Stimulated activated CD8-positive, alpha-beta memory T cell treated with anti-CD3 and anti-CD28 coated beads, Interleukin-7, amount 100 ng/mL, for 4 hours (primary cell): Measurements from ENCODE around the gene OTUD4.
A peak's percentile ranks its signal among the peaks of the same experiment; 100 is the strongest.

ENCODE experiments used
- DNase-seq, 2 donors: peaks; one replicate each; pipeline ENCODE4 v3.0.0-alpha.2; 2020; ENCODE audit warnings: low read depth in 2 of 2

The OTUD4 gene

DNA sequence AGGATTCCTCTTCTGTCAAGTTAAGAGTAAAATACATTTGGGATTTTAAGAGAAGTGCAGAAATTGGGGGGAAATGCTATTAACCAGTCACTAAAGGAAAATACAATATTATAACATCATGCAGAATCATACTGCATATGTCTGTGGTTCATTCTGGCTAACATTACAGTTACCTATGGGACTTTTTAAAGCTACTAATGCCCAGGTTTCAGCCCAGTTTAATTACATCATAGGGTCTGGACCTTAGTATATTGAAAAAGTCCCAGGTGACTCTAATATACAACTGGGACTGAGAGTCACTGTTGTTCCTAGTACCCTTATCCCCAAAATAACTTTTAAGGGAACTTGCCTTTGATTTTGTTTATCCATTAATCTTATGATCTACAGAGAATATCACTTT is 72.3 kb downstream of the OTUD4 start:
- DNase-seq = no peak

DNA sequence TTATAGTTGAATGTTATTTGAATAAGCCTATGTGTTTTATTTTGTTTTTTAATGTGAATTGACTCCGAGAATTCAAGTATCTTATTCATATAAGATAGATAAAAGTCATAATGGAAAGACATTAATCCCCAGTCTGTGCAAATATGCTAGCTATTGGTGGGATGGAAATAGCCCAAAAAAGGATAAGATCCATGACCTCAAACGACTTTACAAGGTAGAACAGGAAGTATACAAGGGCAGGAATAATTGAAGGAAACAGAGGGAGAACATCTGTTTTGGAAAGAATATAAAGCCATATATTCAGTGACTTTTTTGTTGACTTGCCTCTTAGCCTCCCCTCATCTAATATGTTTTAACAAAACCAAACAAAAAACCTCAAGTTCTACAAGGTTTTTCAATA is 73.3 kb downstream of the OTUD4 start:
- DNase-seq = no peak

DNA sequence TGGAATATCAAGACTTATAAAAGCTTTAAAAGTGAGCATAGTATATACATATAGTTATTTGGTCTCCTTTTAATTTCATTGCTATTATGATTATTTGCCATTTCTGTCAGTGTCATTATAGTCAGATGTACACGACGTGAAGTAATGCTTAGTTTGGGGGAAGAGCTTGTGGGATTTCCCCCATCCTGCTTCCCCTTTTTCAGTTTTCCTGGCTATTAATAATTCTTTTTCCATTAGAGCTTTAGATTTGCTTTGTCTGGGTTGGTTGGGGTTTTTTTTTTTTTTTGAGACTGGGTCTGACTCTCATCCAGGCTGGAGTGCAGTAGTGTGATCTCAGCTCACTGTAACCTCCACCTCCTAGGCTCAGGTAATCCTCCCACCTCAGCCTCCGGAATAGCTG is 76.9 kb downstream of the OTUD4 start:
- no peak for DNase-seq

DNA sequence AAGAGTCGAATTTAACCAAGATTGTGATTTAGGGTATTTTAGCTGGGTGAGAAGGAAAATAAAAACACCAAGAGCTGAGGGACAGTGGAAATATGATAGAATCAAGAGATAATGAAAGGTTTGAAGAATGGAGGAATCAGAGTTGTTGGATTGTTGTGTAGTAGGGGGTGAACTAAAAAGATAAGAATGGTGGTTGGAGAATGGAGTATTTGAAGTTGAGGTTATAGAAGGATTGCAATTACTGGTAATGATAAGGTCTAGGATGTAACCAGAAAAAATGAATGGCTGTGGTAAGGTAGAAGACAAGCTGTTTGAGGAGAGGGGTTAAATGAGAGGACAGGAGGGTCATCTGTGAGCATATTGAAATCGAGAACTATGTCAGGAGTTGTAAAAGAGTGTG is 77.8 kb downstream of the OTUD4 start:
- no peak for DNase-seq

DNA sequence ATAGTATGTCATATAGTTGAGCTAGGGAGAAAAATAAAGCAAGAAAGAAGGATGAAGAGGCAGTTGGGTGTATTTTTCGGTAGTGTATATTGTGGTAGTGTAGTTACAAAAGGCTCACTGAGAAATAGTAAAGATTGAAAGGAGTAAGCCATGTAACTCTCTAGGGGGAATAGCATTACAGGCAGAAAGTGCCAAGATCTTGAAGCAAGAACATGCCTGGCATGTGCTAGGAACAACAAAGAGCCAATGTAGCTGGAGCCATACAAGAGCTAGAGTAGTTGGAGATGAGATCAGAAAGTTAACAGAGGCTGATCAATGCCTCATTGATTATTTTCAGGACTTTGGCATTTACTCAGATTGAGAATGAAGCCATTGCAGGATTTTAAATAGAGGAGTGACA is 79.3 kb downstream of the OTUD4 start:
- no peak for DNase-seq

DNA sequence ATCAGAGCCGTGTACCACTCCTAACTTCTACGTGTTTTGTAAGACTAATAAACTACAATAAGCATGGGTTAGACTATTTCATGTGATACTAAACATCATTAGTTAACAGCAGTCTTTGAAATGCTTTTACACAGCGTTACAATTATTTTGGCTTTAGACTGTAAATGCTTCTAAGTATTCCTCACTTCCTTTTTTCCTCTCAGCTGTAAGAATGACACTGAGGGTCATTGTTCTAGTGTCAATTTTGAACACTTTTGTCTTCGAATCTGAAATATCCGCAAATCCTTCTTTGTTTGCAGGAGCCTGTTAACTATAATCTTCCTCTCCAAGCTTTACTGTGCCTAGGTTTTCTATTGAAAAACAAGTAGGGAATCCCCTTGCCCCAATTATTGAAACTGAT is 80.7 kb downstream of the OTUD4 start:
- DNase-seq = no peak

DNA sequence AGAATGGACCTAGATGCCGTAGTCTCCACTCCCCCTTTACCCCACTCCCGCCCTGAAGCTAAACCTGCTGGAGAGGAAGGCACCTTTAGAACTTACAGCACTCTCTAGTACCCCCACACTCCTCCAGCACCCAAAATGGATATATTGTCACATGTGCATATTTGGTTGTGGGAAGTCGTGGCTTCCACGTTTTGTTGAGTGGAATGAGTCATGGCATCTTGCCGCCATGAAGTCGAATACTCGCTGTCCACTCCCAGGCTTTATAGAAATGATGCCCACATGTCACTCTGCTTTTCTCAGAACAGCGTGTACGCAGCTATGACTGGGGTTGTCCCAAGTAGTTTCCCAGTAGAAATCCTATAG is 81.7 kb downstream of the OTUD4 start:
- DNase-seq = peak; percentile 27 to 46

DNA sequence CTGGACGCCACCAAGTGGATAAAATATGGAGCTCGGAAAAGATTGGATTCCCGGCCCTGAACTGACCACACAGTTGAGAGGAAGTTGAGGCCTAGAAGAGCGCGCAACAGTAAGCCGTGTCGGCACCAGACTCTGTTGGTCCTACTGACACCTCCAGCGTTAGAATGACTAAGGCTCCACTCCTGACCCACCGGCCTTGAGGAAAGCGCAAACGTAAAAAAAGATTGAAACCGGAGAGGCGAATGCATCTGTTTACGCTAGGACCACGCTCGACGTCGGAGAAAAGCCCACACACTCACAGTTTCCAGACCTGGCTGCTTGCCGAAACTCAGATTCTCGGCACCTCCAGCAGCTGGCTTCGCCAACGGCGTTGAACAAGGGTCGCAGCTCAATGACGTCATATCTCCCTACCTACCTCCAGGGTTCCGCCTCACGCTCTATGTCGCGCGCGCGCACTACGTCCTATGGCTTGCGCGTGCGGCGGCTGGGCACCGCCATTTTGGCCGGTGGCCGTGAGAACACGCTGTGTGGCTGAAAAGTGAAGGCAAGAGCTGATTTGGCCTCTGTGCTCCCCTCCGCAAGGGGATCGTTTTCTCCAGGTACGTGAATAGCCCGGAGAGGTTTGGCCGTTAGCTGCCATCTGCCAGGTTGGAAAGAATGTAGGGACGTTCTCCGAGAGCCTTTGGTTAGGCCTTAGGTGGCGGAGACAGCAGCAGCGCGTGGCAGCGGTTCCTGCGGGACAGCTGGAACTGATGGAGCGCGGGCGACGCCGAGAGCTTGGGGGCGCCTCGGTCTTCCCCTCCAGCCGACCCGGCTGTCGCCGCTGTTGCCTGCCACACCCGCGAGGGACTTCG is 82.3 kb downstream of the OTUD4 start, which contains the start of the genes ABCE1 and ANAPC10:
ABCE1 (plus strand) TSS at position 491 of the 854 bp plus-strand sequence. CDS start 6,102 bp downstream, outside the sequence.
ANAPC10 (minus strand) TSS at position 376 of the 854 bp plus-strand sequence. CDS start 2,097 bp downstream, outside the sequence.
- DNase-seq = peak; percentile 96

DNA sequence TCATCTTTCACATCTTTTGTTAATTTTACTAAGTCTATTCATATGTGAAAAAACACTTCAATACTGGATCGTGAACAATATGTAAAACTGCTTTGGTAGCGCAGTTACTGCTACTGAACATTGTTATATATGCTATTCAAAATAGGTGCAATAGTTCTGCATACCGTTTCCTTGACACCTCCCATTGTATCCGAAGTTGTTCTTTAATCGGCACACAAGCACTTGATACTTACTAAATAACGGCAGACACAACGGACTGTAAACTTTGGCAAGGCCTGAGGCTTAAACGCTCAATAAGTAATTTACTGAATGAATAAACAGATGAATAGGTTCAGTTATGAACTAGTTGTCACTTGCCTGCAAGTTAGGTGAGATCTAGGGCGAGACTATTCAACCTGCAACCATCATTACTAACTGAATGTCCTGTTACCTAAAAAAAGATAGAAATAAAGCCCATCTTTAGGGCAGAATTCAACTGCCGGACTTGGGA is 83.0 kb downstream of the OTUD4 start:
- DNase-seq = no peak

DNA sequence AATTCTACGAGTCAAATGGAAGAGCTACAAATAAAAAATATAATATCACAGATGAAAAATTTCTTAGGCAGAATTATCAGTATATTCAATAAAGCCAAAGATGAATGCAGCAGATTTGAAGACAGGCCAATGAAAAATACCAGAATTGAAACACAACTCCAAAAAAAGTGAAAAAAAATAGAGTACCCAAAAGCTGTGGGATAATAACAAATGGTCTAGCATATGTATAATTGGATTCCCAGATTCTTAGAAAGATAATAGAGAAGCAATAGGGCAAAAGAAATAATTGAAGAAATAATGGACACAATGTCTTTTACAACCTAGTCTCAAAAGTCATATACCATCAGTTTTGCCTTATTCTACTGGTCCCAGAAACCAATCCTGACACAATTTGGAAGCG is 86.8 kb downstream of the OTUD4 start:
- no peak for DNase-seq

DNA sequence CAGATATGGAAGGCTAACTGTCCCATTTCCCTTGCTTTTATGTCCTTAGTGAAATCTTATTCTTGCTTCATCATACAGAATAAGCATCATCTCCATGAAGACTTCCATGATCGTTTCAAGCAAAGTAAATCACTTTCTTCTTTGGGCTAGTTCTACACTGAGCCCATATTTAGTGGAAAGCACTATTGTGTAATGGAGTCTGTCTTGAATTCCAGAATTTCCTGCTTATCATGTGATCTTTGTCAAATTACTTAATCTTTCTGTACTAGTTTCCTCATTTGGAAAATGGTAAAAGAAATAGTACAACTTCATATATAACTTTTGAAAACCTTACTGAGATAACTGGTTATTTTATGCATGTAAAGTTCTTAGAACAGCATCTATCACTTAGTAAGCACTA is 90.0 kb downstream of the OTUD4 start:
- no peak for DNase-seq

DNA sequence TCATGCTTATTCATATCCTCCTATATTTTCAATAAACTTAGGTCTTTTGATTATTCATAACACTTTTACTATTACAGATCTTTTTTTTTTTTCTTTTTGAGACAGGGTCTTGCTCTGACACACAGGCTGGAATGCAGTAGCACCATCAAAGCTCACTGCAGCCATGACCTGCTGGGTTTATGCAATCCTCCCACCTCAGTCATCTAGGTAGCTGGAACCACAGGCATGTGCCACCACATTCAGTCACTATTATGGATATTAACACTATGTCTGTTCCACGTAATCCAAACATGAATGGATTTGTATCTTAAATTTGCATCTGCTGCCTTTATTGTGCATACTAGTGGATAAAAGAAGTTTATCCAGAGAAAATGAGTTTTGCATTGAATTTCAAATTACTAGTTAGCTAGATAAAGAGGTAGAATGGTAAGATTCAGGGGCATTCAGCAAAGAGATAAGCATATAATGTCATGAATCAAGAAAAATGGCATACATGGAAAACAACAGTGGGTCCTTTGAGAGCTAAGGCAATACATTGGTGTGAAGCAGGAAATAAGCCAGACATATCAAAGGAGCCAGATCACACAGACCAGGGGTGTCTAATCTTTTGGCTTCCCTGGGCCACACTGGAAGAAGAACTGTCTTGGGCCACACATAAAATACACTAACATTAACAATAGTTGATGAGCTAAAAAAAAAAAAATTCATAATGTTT is 96.3 kb downstream of the OTUD4 start:
- DNase-seq = no peak
